HUES6 (cell line): Measurements from ENCODE around the gene HMGXB3.

Source experiments
- H3K27ac ChIP-seq: 2 replicates; pipeline ENCODE4 v1.7.0; 2013; ENCODE audit warnings: low read depth, mild to moderate bottlenecking, low read length, inconsistent platforms
- H3K27me3 ChIP-seq: 2 replicates; pipeline ENCODE4 v1.6.1; 2013; ENCODE audit warnings: low read length; ENCODE audit not compliant: control insufficient read depth, insufficient read depth
- H3K36me3 ChIP-seq: 2 replicates; pipeline ENCODE4 v1.6.1; 2013; ENCODE audit warnings: low read length; ENCODE audit not compliant: control insufficient read depth, insufficient read depth
- H3K4me1 ChIP-seq: 2 replicates; pipeline ENCODE4 v1.6.1; 2013; ENCODE audit warnings: low read length; ENCODE audit not compliant: control insufficient read depth, insufficient read depth
- H3K4me3 ChIP-seq: 2 replicates; pipeline ENCODE4 v1.5.1; 2013; ENCODE audit warnings: low read depth, low read length
- H3K9ac ChIP-seq: one replicate; pipeline ENCODE4 v1.6.1; 2013; ENCODE audit warnings: mild to moderate bottlenecking, low read length
- H3K9me3 ChIP-seq: 2 replicates; pipeline ENCODE4 v1.6.1; 2013; ENCODE audit warnings: low read depth, low read length; ENCODE audit not compliant: control insufficient read depth, insufficient read depth

Gene HMGXB3

DNA sequence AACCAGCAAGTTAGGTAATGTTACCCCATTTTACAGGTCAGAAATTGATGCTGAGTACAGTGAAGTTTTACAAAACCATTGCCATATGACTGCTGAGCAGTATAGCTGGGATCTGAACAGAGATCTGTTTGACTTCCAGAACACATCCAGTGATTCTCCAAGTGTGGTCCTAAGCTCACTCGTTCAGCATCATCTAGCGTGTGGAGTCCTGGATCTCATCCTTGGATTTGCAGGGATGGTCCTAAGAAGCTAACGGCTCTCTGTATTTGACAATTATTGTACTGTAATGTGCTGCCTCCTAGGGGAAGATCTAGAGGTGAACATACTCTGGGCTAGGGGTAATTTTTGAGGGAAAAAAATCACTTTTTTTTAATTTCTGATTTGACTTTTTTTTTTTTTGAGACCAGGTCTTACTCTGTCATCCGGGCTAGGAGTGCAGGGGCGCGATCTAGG lies 38.6 kb upstream of the HMGXB3 start:
- no peak overlapping the region for H3K27ac ChIP-seq
- H3K36me3 ChIP-seq, result no peaks in the 10 kb centered on the region
- H3K9me3 ChIP-seq, result no peaks in the 10 kb centered on the region
- no peak overlapping the region for H3K4me3 ChIP-seq
- H3K4me1 ChIP-seq, result peaks cover 13% of the 10 kb centered on the region
- H3K9ac ChIP-seq, result no peak overlapping the region
- peaks cover 6% of the 10 kb centered on the region; the same call in 1 of the 2 replicates for H3K27me3 ChIP-seq

DNA sequence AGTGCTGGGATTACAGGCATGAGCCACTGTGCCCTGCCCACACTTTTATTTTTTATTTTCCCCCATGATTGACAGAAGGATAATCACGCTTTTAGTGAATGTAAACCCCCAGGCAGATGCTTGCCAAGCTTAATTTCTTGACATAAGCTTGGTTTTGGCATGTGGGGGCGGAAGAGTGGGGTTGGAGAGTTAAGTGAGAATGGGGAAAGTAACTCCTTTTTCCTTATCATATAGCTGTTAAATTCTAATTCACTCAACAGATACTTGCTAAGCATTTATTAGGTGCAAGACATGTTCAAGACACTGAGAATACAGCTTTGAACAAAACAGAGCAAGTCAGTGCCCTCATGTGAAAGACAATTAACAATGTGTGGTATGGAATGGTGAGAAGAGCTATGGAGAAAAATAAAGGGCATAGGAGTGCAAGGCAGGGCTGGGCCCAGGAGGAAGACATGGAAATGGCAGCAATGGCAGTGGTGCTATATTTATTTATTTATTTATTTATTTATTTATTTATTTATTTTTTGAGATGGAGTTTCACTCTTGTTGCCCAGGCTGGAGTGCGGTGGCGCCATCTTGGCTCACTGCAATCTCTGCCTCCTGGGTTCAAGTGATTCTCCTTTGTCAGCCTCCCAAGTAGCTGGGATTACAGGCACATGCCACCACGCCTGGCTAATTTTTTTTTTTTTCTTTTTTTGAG lies 37.8 kb upstream of the HMGXB3 start:
- Histone ChIP-seq H3K27me3 (peaks cover 6% of the 10 kb centered on the region; the same call in 1 of the 2 replicates), H3K9me3 (no peaks in the 10 kb centered on the region), H3K9ac (no peak overlapping the region), H3K36me3 (no peaks in the 10 kb centered on the region), H3K4me3 (no peak overlapping the region), H3K27ac (no peak overlapping the region), H3K4me1 (peaks cover 13% of the 10 kb centered on the region)

DNA sequence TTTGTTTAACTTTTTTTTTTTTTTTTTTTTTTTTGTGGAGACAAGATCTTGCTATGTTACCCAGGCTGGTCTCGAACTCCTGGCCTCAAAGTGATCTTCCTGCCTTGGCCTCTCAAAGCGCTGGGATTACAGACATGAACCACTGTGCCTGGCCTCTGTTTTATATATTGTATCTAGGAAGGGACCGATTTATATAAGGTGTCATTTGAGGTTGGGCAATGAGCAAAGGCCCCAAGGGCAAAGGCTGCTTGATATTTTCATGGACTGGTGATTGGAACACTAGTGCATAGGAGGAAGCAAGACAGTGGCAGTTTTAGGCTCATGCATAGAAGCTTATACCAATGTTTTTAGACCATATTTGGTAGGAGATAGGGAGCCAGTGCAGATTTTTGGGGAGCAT lies 36.8 kb upstream of the HMGXB3 start:
- H3K36me3 ChIP-seq, result no peaks in the 10 kb centered on the region
- H3K27ac ChIP-seq, result no peak overlapping the region
- H3K27me3 ChIP-seq, result peaks cover 6% of the 10 kb centered on the region; the same call in 1 of the 2 replicates
- no peaks in the 10 kb centered on the region for H3K9me3 ChIP-seq
- H3K9ac ChIP-seq, result no peak overlapping the region
- no peak overlapping the region for H3K4me3 ChIP-seq
- H3K4me1 ChIP-seq, result peaks cover 13% of the 10 kb centered on the region

DNA sequence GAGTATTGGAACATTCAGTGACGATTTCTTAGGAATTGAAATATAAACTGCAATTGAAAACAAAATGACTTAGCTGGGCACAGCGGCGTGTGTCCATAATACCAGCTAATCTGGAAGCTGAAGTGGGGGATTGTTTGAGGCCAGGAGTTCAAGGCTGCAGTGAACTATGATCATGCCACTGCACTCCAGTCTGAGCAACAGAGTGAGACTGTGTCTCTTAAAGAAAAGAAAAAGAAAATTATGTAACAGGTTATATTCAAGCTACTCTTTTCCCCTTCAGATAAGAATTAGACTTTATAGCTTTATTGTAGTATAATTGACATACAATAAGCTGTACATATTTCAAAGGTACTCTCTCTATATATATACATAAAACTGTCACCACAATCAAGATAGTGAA lies 33.6 kb upstream of the HMGXB3 start:
- no peaks in the 10 kb centered on the region for H3K4me1 ChIP-seq
- no peaks in the 10 kb centered on the region for H3K9me3 ChIP-seq
- no peak overlapping the region for H3K9ac ChIP-seq
- H3K27ac ChIP-seq, result no peak overlapping the region
- H3K36me3 ChIP-seq, result no peaks in the 10 kb centered on the region
- H3K27me3 ChIP-seq, result no peaks in the 10 kb centered on the region
- H3K4me3 ChIP-seq, result no peak overlapping the region

DNA sequence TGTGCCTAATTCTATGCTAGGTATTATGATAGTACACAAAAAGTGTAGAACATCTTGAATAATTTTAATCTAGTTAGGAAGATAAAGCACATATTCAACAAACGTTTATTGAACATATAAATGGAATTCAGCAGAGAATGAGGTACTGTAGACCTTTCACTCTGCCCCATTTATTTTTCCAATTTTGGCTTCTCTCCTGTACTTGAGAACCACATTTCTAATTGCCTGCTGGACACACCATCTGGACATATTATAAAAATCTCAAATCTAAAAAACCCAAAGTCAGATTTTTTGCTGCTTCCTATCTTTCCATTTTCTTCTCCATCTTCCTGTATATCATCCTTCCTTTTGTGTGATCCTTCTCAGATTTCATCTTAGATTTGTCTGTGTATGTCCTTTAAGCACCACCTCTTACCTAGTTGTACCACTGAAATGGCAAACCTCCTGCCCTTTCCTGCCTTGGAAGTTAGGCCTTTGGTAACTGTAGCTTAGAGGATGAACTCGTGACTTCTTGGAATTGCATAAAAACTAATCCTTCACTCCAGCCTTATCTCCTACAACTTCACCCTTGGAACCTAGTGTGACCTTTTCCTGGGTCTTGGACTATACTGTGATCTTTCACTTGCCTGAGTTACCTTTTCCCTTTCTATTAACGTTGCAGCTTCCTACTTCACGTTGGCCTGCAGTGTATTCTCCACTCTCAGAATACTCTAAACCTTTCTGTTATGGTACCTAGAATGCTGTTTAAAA lies 31.2 kb upstream of the HMGXB3 start:
- Histone ChIP-seq H3K9ac (no peak overlapping the region), H3K27ac (no peak overlapping the region), H3K9me3 (no peaks in the 10 kb centered on the region), H3K36me3 (no peaks in the 10 kb centered on the region), H3K4me3 (no peak overlapping the region), H3K27me3 (no peaks in the 10 kb centered on the region), H3K4me1 (no peaks in the 10 kb centered on the region)

DNA sequence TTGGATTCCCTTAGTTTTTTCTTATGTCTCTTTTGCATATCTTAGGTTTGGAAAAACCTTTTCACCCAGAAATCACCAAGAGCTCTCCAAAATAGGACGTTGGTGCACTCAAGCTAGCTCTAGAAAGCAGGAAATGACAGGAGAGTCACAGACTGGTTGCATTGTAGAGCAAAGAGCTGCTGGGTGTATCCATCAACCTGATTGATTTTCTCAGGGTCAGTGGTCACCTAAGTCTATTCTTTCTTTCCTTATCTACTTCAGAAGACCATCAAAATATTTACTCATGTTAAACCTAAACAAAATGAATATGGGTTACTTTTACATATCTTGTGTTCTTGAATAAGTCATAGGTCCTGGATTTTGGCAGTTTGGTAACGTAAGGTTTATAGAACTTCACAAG lies 25.1 kb upstream of the HMGXB3 start:
- Histone ChIP-seq H3K4me3 (no peak overlapping the region), H3K36me3 (peaks cover 11% of the 10 kb centered on the region), H3K27me3 (no peaks in the 10 kb centered on the region), H3K27ac (no peak overlapping the region), H3K9me3 (no peaks in the 10 kb centered on the region), H3K9ac (no peak overlapping the region), H3K4me1 (no peaks in the 10 kb centered on the region)

GRCh38 chr5:149979896-149980295 lies 20.6 kb upstream of the HMGXB3 start:
- Histone ChIP-seq H3K9me3 (no peaks in the 10 kb centered on the region), H3K4me3 (no peak overlapping the region), H3K9ac (no peak overlapping the region), H3K36me3 (peaks cover 15% of the 10 kb centered on the region), H3K27ac (no peak overlapping the region), H3K27me3 (no peaks in the 10 kb centered on the region), H3K4me1 (no peaks in the 10 kb centered on the region)

DNA sequence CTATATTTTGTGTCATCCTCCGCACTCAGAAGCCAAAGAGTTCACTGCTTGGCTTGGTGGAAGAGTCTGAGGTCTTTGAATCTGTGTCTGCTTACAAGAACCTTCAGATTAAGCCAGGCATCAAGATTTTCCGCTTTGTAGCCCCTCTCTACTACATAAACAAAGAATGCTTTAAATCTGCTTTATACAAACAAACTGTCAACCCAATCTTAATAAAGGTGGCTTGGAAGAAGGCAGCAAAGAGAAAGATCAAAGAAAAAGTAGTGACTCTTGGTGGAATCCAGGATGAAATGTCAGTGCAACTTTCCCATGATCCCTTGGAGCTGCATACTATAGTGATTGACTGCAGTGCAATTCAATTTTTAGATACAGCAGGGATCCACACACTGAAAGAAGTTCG lies 19.3 kb upstream of the HMGXB3 start:
- no peaks in the 10 kb centered on the region for H3K27me3 ChIP-seq
- H3K9me3 ChIP-seq, result no peaks in the 10 kb centered on the region
- H3K4me3 ChIP-seq, result no peak overlapping the region
- H3K9ac ChIP-seq, result no peak overlapping the region
- peaks cover 15% of the 10 kb centered on the region for H3K36me3 ChIP-seq
- no peaks in the 10 kb centered on the region for H3K4me1 ChIP-seq
- no peak overlapping the region for H3K27ac ChIP-seq

- Histone ChIP-seq H3K9ac (no peak overlapping the region), H3K4me1 (no peaks in the 10 kb centered on the region), H3K36me3 (peaks cover 15% of the 10 kb centered on the region), H3K27ac (no peak overlapping the region), H3K27me3 (no peaks in the 10 kb centered on the region), H3K4me3 (no peak overlapping the region), H3K9me3 (no peaks in the 10 kb centered on the region)
Measured at GRCh38 chr5:149982505-149982904, 18.0 kb upstream of the HMGXB3 start.

DNA sequence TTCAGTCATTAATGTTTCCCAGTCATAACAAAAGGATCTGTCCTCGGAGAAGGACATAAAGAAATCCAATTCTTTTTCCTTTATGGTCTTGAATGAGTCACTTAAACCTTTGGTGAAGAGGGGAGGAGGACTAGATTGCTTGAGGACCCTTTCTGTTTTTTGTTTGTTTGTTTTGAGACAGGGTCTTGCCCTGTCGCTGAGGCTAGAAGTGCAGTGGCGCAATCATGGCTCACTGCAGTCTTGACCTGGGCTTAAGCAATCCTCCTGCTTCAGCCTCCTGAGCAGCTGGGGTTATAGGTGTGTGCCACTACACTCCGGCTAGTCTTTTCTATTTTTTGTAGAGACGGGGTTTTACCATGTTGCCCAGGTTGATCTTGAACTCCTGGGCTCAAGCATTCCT lies 12.4 kb upstream of the HMGXB3 start:
- Histone ChIP-seq H3K27me3 (no peaks in the 10 kb centered on the region), H3K9me3 (no peaks in the 10 kb centered on the region), H3K27ac (no peak overlapping the region), H3K9ac (no peak overlapping the region), H3K4me1 (no peaks in the 10 kb centered on the region), H3K4me3 (no peak overlapping the region), H3K36me3 (no peaks in the 10 kb centered on the region)
